ENCODE results near the gene FHOD3. TPM values are rescaled to one million over a fixed set of nuclear protein-coding genes. Genes with fewer than 3 reads are reported as not detected.
"Not testable (repeated sequence)": the region's sequence is repeated elsewhere in the genome, so short reads cannot be mapped to it uniquely, and the experiment has no call there.

The FHOD3 gene
- polyA plus RNA-seq, 5 donors, result 1.5 to 2.5 (median 2.1) TPM

- DNase-seq, result no peak
These were observed 151.9 kb downstream of the FHOD3 start for GRCh38 chr18:36449451-36449850.

DNA sequence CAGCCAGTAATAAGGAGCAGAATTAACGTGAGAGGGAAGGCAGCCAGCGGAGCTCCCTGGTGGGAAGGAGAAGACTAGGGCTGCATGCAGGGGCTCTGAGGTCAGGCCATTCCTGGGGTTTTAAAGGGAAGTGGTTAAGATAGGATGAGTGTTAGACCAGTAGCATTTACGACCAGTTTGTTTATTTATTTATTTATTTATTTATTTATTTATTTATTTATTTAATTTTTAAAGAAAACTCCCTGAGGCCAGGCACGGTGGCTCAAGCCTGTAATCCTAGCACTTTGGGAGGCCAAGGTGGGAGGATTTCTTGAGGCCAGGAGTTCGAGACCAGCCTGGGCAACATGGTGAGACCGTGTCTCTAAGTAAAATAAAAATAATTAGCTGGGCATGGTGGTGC is 152.8 kb downstream of the FHOD3 start:
- DNase-seq, result no peak

DNA sequence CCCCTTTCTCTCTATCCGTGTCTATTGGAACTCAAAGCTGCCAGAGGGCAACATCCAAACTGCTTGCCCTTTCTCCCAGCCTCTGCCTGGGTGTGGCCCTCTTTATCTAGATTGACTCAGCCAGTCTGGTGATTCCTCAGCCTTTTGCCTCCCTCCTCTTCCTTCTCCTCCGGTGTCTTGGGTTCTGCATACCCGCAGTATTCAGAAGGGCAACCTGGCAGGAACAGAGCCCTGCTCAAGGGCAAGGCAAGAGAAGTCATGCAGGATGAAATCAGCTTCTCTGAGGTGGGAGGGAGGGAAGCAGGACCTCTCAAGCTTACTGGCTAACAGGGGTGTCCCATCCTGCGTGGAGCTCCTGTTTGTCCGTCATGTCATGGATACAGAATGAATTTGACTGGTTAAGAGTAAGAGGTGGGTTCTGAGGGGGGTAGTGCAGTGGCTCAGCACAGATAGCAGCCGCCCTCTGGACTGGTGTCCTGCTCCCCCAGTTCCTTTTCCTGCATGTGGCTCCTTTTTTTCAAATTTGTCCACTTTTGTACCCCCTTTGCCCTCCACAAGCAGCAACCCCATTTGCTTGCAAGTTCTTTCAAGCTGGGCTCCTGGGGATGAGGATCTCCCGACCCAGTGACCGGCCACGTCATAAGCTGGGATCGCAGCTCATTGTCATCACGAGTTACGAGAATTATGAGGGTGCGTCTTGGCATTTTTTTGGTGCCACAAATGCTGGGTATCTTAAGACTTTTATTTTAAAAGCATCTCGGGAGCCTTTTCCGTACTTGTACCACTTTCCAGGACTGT is 154.1 kb downstream of the FHOD3 start:
- DNase-seq, result no peak

- DNase-seq, result no peak
These were observed 156.7 kb downstream of the FHOD3 start for GRCh38 chr18:36454245-36454644.

GRCh38 chr18:36454848-36455458 is 157.4 kb downstream of the FHOD3 start:
- no peak for DNase-seq

GRCh38 chr18:36455931-36456330 is 158.4 kb downstream of the FHOD3 start:
- no peak for DNase-seq

- no peak for DNase-seq
These were observed 159.1 kb downstream of the FHOD3 start for GRCh38 chr18:36456622-36457021.

- no peak for DNase-seq
These were observed 160.2 kb downstream of the FHOD3 start for GRCh38 chr18:36457683-36458082.

- no peak for DNase-seq
These were observed 160.8 kb downstream of the FHOD3 start for GRCh38 chr18:36458306-36458705.

- DNase-seq, result no peak
These were observed 161.7 kb downstream of the FHOD3 start for GRCh38 chr18:36459203-36459602.

GRCh38 chr18:36459786-36460185 is 162.3 kb downstream of the FHOD3 start:
- no peak for DNase-seq

DNA sequence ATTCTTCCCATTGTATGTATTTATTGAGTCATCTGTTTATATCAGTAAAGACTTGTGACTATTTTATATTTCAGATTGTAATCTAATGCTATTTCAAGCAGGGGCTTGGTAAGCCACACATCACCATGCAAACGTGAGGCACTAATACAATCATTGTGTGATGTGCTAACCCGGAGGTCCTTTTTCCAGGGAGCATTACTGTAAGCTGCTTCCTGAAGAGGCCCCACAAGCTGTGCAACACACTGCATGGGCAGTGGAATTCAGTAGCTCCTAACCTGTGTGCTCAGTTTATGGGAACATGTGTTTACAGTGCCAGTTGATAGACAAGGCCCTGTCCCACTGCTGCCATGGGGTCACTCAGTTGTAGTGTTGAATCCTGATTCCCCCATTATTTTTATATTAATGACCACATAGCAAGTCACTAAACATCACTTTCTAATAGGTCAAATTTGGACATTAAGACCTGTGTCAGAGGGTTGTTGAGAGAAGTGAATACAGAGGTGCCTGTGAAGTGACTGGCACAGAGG is 162.9 kb downstream of the FHOD3 start:
- no peak for DNase-seq

DNA sequence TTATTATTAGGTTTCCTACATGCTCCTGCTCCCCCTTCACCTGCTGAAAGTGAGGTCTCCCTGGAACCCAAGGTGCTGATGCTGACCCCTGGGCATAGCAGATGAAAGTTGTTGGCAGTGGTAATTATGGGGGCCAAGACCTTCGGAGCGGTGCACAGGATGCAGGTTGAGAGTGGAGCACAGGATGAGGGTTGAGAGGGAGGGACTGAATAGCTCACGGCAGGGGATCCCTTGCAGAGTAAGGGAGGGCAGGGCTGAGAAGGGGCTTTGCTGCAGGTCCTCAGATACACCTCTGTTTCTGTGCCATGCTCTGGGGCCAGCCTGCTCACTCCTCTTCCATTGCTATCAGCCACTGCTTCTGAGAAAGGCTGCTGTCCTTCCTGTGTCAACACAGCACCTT is 163.3 kb downstream of the FHOD3 start:
- no peak for DNase-seq

GRCh38 chr18:36461551-36461987 is 164.1 kb downstream of the FHOD3 start:
- DNase-seq, result no peak

GRCh38 chr18:36463516-36463915 is 166.0 kb downstream of the FHOD3 start:
- DNase-seq, result not testable (repeated sequence)

GRCh38 chr18:36464126-36464651 is 166.7 kb downstream of the FHOD3 start:
- DNase-seq, result no peak

- no peak for DNase-seq
These were observed 167.8 kb downstream of the FHOD3 start for GRCh38 chr18:36465276-36465675.

DNA sequence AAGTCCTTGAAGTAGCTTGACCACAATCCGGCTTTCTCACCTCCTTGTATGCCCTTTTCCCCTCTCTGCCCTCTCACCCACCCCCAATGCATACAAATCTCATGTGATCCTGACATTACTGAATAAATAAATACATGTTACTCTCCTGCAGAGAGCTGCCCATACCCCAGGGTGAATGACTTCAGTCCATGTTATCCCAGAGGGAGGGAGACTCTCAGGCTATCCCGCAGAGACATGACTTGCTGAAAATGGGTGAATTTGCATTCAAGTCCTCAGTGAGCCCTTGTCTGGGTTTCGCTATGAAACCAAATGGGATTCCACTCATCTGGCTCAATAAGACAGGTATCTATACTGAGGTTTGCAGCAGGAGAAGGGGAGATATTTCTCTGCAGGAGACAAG is 168.5 kb downstream of the FHOD3 start:
- no peak for DNase-seq

- DNase-seq, result no peak
These were observed 170.1 kb downstream of the FHOD3 start for GRCh38 chr18:36467614-36468013.

DNA sequence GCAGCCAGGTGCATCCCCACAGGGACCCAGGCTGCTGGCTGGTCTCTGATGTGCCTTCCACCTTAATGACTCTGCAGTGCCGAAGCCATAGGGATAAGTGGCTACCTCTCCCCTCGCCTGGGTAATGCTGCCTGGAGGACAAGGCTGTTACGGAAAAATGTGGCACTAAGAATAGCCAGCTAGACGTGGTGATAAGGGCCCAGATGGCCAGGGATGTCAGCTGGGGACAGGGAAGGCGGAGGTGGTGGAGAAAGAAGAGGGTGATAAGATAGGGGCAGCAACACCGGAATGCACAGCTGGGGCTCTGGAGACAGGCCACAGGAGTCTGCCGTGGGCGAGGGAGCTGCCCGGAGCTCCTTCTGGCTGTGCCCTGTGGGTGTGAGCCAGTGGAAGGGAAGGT is 170.6 kb downstream of the FHOD3 start:
- DNase-seq, result no peak

DNA sequence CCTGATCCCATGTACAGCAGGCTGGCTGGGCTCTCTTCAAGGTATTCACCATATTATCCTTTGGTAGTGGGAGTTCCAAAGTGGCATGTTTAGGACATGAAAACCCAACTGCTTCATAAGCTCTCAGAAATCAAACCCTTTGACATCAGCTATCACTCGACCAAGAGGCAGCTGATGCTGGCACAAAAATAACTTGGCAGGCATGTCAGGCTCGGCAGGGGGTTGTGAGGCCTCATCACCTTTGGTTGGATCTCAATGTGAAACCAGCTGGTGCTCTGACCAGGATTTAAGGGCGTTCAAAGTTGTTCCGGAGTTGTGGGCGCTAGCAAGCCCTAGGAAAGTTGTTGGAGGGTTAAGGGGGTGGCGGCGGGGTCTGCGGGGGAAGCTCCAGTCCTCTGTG is 171.9 kb downstream of the FHOD3 start:
- no peak for DNase-seq

- DNase-seq, result no peak
These were observed 173.4 kb downstream of the FHOD3 start for GRCh38 chr18:36470896-36471295.

DNA sequence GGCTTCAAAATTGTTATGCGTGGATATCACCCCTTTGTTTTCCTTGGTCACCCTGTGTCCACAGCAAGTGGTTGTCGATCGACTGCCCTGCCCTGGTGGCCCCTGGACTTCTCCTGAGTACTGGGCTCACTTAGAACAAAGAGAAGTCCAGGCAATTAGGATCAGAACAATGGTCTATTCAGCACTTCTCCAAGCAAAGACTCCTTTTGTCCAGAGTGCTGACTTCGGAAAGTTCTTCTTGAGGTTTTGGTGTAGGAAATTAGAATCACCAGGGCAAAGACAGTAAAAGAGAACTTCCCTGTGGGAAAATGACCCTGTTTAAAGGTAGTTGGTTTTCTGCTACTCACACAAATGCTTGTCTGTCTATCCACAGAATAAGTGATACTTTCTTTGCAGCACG is 173.9 kb downstream of the FHOD3 start:
- DNase-seq, result no peak
